ENCODE results near the gene SH3RF1. TPM values are rescaled to one million over a fixed set of nuclear protein-coding genes. Genes with fewer than 3 reads are reported as not detected.
"Not testable (repeated sequence)": the region's sequence is repeated elsewhere in the genome, so short reads cannot be mapped to it uniquely, and the experiment has no call there.

The SH3RF1 gene
- total RNA-seq, 1 donor from 2014 or later = 19.6 TPM

- H3K9me3 Mint-ChIP-seq = peaks cover 2% of the 10 kb centered on the region
- H3K36me3 Mint-ChIP-seq = peaks cover 2% of the 10 kb centered on the region
- TF ChIP-seq CTCF (IDR thresholded peaks at IDR 0.05; ENCODE audit: unreplicated experiment) = no peak
- H3K4me3 Mint-ChIP-seq = no peak overlapping the region
- peak overlapping the region; percentile 86 for H3K27ac Mint-ChIP-seq
- no peak for DNase-seq (ENCODE audit: low spot score in 2 of 2, unreplicated experiment in 2 of 2)
- H3K4me1 Mint-ChIP-seq = peaks cover 52% of the 10 kb centered on the region
- no peaks in the 10 kb centered on the region for H3K27me3 Mint-ChIP-seq (ENCODE audit: low read depth)
These were observed 69.3 kb downstream of the SH3RF1 start for GRCh38 chr4:169201222-169202144.

- Mint-ChIP-seq H3K27me3 (ENCODE audit: low read depth) (no peaks in the 10 kb centered on the region), H3K27ac (peak overlapping the region; percentile 33), H3K4me1 (peaks cover 45% of the 10 kb centered on the region), H3K36me3 (peaks cover 8% of the 10 kb centered on the region), H3K4me3 (no peak overlapping the region), H3K9me3 (peaks cover 10% of the 10 kb centered on the region)
- no peak for TF ChIP-seq CTCF (IDR thresholded peaks at IDR 0.05; ENCODE audit: unreplicated experiment)
- DNase-seq (ENCODE audit: low spot score in 2 of 2, unreplicated experiment in 2 of 2) = no peak
These were observed 70.3 kb downstream of the SH3RF1 start for GRCh38 chr4:169200361-169201030.

GRCh38 chr4:169199184-169199583 is 71.6 kb downstream of the SH3RF1 start:
- Mint-ChIP-seq H3K27ac (no peak overlapping the region), H3K4me1 (peaks cover 34% of the 10 kb centered on the region)

GRCh38 chr4:169198167-169198566 is 72.6 kb downstream of the SH3RF1 start:
- Mint-ChIP-seq H3K4me3 (no peak overlapping the region), H3K4me1 (peaks cover 28% of the 10 kb centered on the region), H3K36me3 (peaks cover 19% of the 10 kb centered on the region), H3K27ac (no peak overlapping the region), H3K27me3 (ENCODE audit: low read depth) (no peaks in the 10 kb centered on the region), H3K9me3 (peaks cover 22% of the 10 kb centered on the region)
- TF ChIP-seq CTCF (IDR thresholded peaks at IDR 0.05; ENCODE audit: unreplicated experiment) = no peak
- DNase-seq (ENCODE audit: low spot score in 2 of 2, unreplicated experiment in 2 of 2) = no peak

More at GRCh38 chr4:169199184-169199583, 71.6 kb downstream of the SH3RF1 start:
- peaks cover 22% of the 10 kb centered on the region for H3K9me3 Mint-ChIP-seq
- no peaks in the 10 kb centered on the region for H3K27me3 Mint-ChIP-seq (ENCODE audit: low read depth)
- no peak for DNase-seq (ENCODE audit: low spot score in 2 of 2, unreplicated experiment in 2 of 2)
- no peak for TF ChIP-seq CTCF (IDR thresholded peaks at IDR 0.05; ENCODE audit: unreplicated experiment)
- no peak overlapping the region for H3K4me3 Mint-ChIP-seq
- peaks cover 19% of the 10 kb centered on the region for H3K36me3 Mint-ChIP-seq

GRCh38 chr4:169197206-169197605 is 73.5 kb downstream of the SH3RF1 start:
- Mint-ChIP-seq H3K9me3 (peaks cover 24% of the 10 kb centered on the region), H3K36me3 (peaks cover 19% of the 10 kb centered on the region), H3K4me1 (peaks cover 22% of the 10 kb centered on the region)
- H3K4me3 Mint-ChIP-seq; H3K27ac Mint-ChIP-seq; DNase-seq (ENCODE audit: low spot score in 2 of 2, unreplicated experiment in 2 of 2); H3K27me3 Mint-ChIP-seq (ENCODE audit: low read depth): not testable (repeated sequence)

GRCh38 chr4:169195032-169195431 is 75.7 kb downstream of the SH3RF1 start:
- no peaks in the 10 kb centered on the region for H3K27me3 Mint-ChIP-seq (ENCODE audit: low read depth)
- DNase-seq (ENCODE audit: low spot score in 2 of 2, unreplicated experiment in 2 of 2) = no peak
- no peak overlapping the region for H3K4me3 Mint-ChIP-seq
- no peak for TF ChIP-seq CTCF (IDR thresholded peaks at IDR 0.05; ENCODE audit: unreplicated experiment)
- peaks cover 8% of the 10 kb centered on the region for H3K4me1 Mint-ChIP-seq
- H3K36me3 Mint-ChIP-seq = peaks cover 25% of the 10 kb centered on the region
- no peak overlapping the region for H3K27ac Mint-ChIP-seq
- H3K9me3 Mint-ChIP-seq = peaks cover 44% of the 10 kb centered on the region

- H3K9me3 Mint-ChIP-seq = peaks cover 30% of the 10 kb centered on the region
These were observed 80.8 kb downstream of the SH3RF1 start for GRCh38 chr4:169189968-169190367.

More at GRCh38 chr4:169189968-169190367, 80.8 kb downstream of the SH3RF1 start:
- Mint-ChIP-seq H3K4me1 (peaks cover 16% of the 10 kb centered on the region), H3K36me3 (peaks cover 11% of the 10 kb centered on the region)
- not testable (repeated sequence) for DNase-seq (ENCODE audit: low spot score in 2 of 2, unreplicated experiment in 2 of 2); H3K4me3 Mint-ChIP-seq; H3K27me3 Mint-ChIP-seq (ENCODE audit: low read depth); H3K27ac Mint-ChIP-seq
